Activated CD4-positive, alpha-beta memory T cell treated with anti-CD3 and anti-CD28 coated beads for 36 hours (primary cell): Measurements from ENCODE around the gene KIF19. TPM values are rescaled to one million over a fixed set of nuclear protein-coding genes. Genes with fewer than 3 reads are reported as not detected.
A peak's percentile ranks its signal among the peaks of the same experiment; 100 is the strongest.

ENCODE experiments used
- CTCF ChIA-PET: fragments of 350-600 bp; sonication (Branson Sonifier 250); formaldehyde crosslinking; loops from one replicate; lab custom pipeline; 2021; ENCODE audit warnings: antibody characterized with exemption, inconsistent platforms; lab: Charles Lee
- POLR2A ChIA-PET: fragments of 350-600 bp; sonication (Branson Sonifier 250); formaldehyde crosslinking; loops from one replicate; lab custom pipeline; 2021; ENCODE audit warnings: antibody characterized with exemption; lab: Charles Lee
- DNase-seq: peaks from one replicate; pipeline ENCODE4 v3.0.0-alpha.2; 2020
- H3K27ac Mint-ChIP-seq: one replicate; pipeline ENCODE4 v1.8.0; 2021; ENCODE audit warnings: mixed read lengths
- H3K27me3 Mint-ChIP-seq: one replicate; pipeline ENCODE4 v1.8.0; 2021; ENCODE audit warnings: mixed read lengths
- H3K36me3 Mint-ChIP-seq: one replicate; pipeline ENCODE4 v1.8.0; 2021; ENCODE audit warnings: mixed read lengths
- H3K4me1 Mint-ChIP-seq: one replicate; pipeline ENCODE4 v1.8.0; 2021; ENCODE audit warnings: low read depth, mixed read lengths
- H3K4me3 Mint-ChIP-seq: one replicate; pipeline ENCODE4 v1.8.0; 2021; ENCODE audit warnings: mild to moderate bottlenecking, mixed read lengths
- H3K9me3 Mint-ChIP-seq: one replicate; pipeline ENCODE4 v1.8.0; 2021; ENCODE audit warnings: mixed read lengths
- intact Hi-C: fragments of 100-400 bp; cut with micrococcal nuclease; formaldehyde crosslinking; loops from one replicate; pipeline ENCODE4 v1.15.1; 2023
- total RNA-seq, 2 experiments: library from RNA; stranded (reverse); gene quantifications; one replicate each; pipeline ENCODE4 v1.2.3, GENCODE V29; 2021

The KIF19 gene
- total RNA-seq, 2 experiments from 2014 or later, result 0.51 to 0.59 TPM

GRCh38 chr17:74289688-74290087 is 36.3 kb upstream of the KIF19 start:
- POLR2A ChIA-PET, result no interaction called here
- H3K36me3 Mint-ChIP-seq, result no peaks in the 10 kb centered on the region
- no peaks in the 10 kb centered on the region for H3K27me3 Mint-ChIP-seq
- no peaks in the 10 kb centered on the region for H3K9me3 Mint-ChIP-seq
- peak overlapping the region; percentile 84 for H3K27ac Mint-ChIP-seq
- peaks cover 45% of the 10 kb centered on the region for H3K4me1 Mint-ChIP-seq
- DNase-seq, result peak; percentile 21
- CTCF ChIA-PET, result no interaction called here
- no peak overlapping the region for H3K4me3 Mint-ChIP-seq
- intact Hi-C loops, result loop anchor here (10.0 kb wide), 1 partner anchor 1065 kb away; no protein-coding TSS in a partner anchor

GRCh38 chr17:74290340-74290739 is 35.7 kb upstream of the KIF19 start:
- CTCF ChIA-PET, result no interaction called here
- no peaks in the 10 kb centered on the region for H3K36me3 Mint-ChIP-seq
- POLR2A ChIA-PET, result no interaction called here

DNA sequence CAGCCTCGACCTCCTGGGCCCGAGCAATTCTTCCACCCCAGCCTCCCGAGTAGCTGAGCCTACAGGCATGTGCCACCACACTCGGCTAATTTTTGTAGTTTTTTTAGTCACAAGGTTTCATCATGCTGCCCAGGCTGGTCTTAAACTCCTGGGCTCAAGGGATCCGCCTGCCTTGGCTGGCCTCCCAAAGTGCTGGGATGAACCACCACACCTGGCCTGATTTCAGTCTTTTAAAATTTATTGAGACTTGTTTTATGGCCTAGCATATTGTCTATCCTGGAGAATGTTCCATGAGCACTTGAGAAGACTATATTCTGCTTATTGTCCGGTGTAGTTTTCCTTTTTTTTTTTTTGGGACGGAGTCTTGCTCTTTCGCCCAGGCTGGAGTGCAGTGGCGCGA is 33.5 kb upstream of the KIF19 start:
- Mint-ChIP-seq H3K27ac (no peak overlapping the region), H3K36me3 (no peaks in the 10 kb centered on the region), H3K27me3 (no peaks in the 10 kb centered on the region), H3K4me3 (no peak overlapping the region), H3K9me3 (no peaks in the 10 kb centered on the region), H3K4me1 (peaks cover 43% of the 10 kb centered on the region)
- no peak for DNase-seq
- intact Hi-C loops, result no loop called here
- ChIA-PET CTCF (interaction anchor here (1.9 kb wide), 1 partner anchor 8 kb away, joined by 8 read pairs; no protein-coding TSS in a partner anchor), POLR2A (no interaction called here)

More at GRCh38 chr17:74290340-74290739, 35.7 kb upstream of the KIF19 start:
- H3K4me3 Mint-ChIP-seq, result no peak overlapping the region
- H3K27ac Mint-ChIP-seq, result no peak overlapping the region
- H3K4me1 Mint-ChIP-seq, result peaks cover 40% of the 10 kb centered on the region
- no peaks in the 10 kb centered on the region for H3K9me3 Mint-ChIP-seq
- no peaks in the 10 kb centered on the region for H3K27me3 Mint-ChIP-seq
- intact Hi-C loops, result no loop called here
- DNase-seq, result no peak

DNA sequence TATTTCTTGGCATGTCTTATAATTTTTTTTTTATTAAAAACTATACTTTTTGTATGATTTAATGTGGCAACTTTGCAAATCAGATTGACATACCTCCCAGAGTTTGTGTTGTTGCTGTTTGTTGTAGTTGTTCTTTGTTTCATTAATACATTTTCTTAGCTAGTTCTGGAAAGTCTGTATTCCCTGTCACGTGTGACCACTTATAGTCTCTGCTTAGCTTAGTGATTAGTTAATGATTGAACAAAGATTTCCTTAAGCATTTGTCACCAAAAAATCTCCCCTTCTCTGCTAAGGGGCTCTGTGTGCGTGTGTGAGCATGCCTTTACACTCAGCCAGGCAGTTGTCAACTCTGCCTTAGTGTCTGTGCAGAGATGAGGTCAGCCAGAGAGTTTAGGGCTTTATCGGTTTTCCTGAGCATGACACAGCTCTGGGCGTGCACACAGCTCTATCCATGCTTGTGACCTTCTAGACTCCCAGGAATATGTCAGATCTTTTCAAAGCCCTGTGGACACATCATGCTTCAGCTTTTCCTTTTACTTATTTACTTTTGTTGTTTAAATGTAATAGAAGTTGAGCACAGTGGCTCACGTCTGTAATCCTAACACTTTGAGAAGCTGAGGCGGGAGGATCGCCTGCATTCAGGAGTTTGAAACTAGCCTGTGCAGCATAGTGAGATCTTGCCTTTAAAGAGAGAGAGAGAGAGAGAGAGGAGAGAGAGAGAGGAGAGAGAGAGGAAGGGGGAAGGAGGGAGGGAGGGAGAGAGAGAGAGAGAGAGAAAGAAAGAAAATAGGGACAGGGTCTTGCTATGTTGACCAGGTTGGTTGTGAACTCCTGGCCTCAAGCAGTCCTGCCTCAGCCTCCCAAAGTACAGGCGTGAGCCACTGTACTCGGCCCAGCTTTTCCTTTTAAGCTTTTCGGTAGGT is 30.1 kb upstream of the KIF19 start:
- no peaks in the 10 kb centered on the region for H3K27me3 Mint-ChIP-seq
- no peak overlapping the region for H3K27ac Mint-ChIP-seq
- H3K4me3 Mint-ChIP-seq, result no peak overlapping the region
- intact Hi-C loops, result loop anchor here (1.0 kb wide), 1 partner anchor 86 kb away; no protein-coding TSS in a partner anchor
- peaks cover 23% of the 10 kb centered on the region for H3K4me1 Mint-ChIP-seq
- no peaks in the 10 kb centered on the region for H3K36me3 Mint-ChIP-seq
- ChIA-PET CTCF (interaction anchor here (0.9 to 4.2 kb wide), 19 partner anchors 8 to 96 kb away, joined by 3 to 37 read pairs (median 4); partner anchors contain the start of genes BTBD17, RPL38 and TTYH2), POLR2A (interaction anchor here (0.9 kb wide), 1 partner anchor 14 kb away, joined by 3 read pairs; no protein-coding TSS in a partner anchor)
- no peaks in the 10 kb centered on the region for H3K9me3 Mint-ChIP-seq
- no peak for DNase-seq

- Mint-ChIP-seq H3K27ac (no peak overlapping the region), H3K27me3 (no peaks in the 10 kb centered on the region)
- peak; percentile 73 for DNase-seq
These were observed 29.5 kb upstream of the KIF19 start for GRCh38 chr17:74296548-74296936.

GRCh38 chr17:74297941-74298340 is 28.1 kb upstream of the KIF19 start:
- Mint-ChIP-seq H3K4me1 (peaks cover 28% of the 10 kb centered on the region), H3K27me3 (no peaks in the 10 kb centered on the region), H3K27ac (peak overlapping the region; percentile 71), H3K9me3 (no peaks in the 10 kb centered on the region), H3K4me3 (no peak overlapping the region), H3K36me3 (no peaks in the 10 kb centered on the region)
- peak; percentile 72 for DNase-seq
- ChIA-PET POLR2A (interaction anchor here (0.6 kb wide), 1 partner anchor 286 kb away, joined by 4 read pairs; no protein-coding TSS in a partner anchor), CTCF (interaction anchor here (0.9 to 4.2 kb wide), 11 partner anchors 10 to 160 kb away, joined by 3 to 37 read pairs (median 6); partner anchors contain the start of genes GPR142, RPL38 and TTYH2)
- intact Hi-C loops, result loop anchor here (2.0 kb wide), 1 partner anchor 15 kb away; no protein-coding TSS in a partner anchor

More at GRCh38 chr17:74296548-74296936, 29.5 kb upstream of the KIF19 start:
- CTCF ChIA-PET, result interaction anchor here (0.9 to 4.2 kb wide), 18 partner anchors 9 to 97 kb away, joined by 3 to 37 read pairs (median 4); partner anchors contain the start of genes BTBD17, RPL38 and TTYH2
- intact Hi-C loops, result loop anchor here (1.0 kb wide), 1 partner anchor 86 kb away; no protein-coding TSS in a partner anchor
- Mint-ChIP-seq H3K9me3 (no peaks in the 10 kb centered on the region), H3K4me1 (peaks cover 28% of the 10 kb centered on the region), H3K4me3 (no peak overlapping the region), H3K36me3 (no peaks in the 10 kb centered on the region)
- POLR2A ChIA-PET, result interaction anchor here (0.9 kb wide), 1 partner anchor 15 kb away, joined by 3 read pairs; no protein-coding TSS in a partner anchor

DNA sequence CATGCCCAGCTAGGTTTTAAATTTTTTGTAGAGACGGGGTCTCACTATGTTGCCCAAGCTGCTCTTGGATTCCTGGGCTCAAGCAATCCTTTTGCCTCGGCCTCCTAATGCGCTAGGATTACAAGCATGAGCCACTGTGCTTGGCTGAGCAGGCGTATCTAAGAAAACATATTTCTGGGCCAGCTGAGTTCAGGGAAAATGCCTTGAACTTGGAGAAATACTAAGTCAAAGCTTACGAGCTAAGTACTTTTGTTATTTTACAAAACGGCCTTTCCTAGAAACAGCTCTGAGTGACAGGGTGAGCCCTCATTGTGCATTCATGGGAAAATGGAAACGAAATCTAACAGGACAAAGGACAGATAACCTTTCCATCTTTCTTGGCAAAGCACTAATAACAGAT is 27.2 kb upstream of the KIF19 start:
- intact Hi-C loops, result loop anchor here (2.0 kb wide), 1 partner anchor 16 kb away; no protein-coding TSS in a partner anchor
- no peak for DNase-seq
- ChIA-PET CTCF (interaction anchor here (0.8 to 4.2 kb wide), 13 partner anchors 10 to 159 kb away, joined by 3 to 37 read pairs (median 6); partner anchors contain the start of genes GPR142 and TTYH2), POLR2A (interaction anchor here (0.6 kb wide), 1 partner anchor 287 kb away, joined by 4 read pairs; no protein-coding TSS in a partner anchor)
- H3K9me3 Mint-ChIP-seq, result no peaks in the 10 kb centered on the region
- H3K4me3 Mint-ChIP-seq, result no peak overlapping the region
- no peaks in the 10 kb centered on the region for H3K27me3 Mint-ChIP-seq
- H3K36me3 Mint-ChIP-seq, result no peaks in the 10 kb centered on the region
- peaks cover 28% of the 10 kb centered on the region for H3K4me1 Mint-ChIP-seq
- H3K27ac Mint-ChIP-seq, result no peak overlapping the region

GRCh38 chr17:74299226-74300009 is 26.6 kb upstream of the KIF19 start:
- Mint-ChIP-seq H3K27ac (no peak overlapping the region), H3K36me3 (no peaks in the 10 kb centered on the region), H3K9me3 (no peaks in the 10 kb centered on the region), H3K27me3 (no peaks in the 10 kb centered on the region), H3K4me3 (no peak overlapping the region), H3K4me1 (peaks cover 28% of the 10 kb centered on the region)
- intact Hi-C loops, result loop anchor here (2.0 kb wide), 2 partner anchors 17 to 27 kb away; partner anchors contain the start of gene KIF19
- DNase-seq, result no peak
- POLR2A ChIA-PET, result no interaction called here
- CTCF ChIA-PET, result interaction anchor here (0.8 to 4.2 kb wide), 14 partner anchors 11 to 158 kb away, joined by 3 to 37 read pairs (median 7); partner anchors contain the start of genes BTBD17, GPR142 and TTYH2

DNA sequence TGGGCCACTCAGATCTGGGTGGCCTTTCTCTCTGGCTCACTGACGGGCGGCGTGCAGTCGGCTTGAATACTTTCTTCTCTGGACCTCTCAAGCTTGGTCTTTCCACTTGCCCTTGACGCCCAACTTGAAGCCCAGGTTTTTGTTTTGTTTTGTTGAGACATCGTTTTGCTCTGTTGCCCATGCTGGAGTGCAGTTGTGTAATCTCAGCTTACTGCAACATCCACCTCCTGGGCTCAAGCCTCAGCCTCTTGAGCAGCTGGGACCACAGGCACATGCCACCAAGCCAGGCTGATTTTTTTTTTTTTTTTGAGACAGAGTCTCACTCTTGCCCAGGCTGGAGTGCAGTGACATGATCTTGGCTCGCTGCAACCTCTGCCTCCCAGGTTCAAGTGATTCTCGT is 22.7 kb upstream of the KIF19 start:
- H3K27me3 Mint-ChIP-seq, result no peaks in the 10 kb centered on the region
- no peak for DNase-seq
- no peaks in the 10 kb centered on the region for H3K36me3 Mint-ChIP-seq
- H3K4me3 Mint-ChIP-seq, result no peak overlapping the region
- H3K9me3 Mint-ChIP-seq, result no peaks in the 10 kb centered on the region
- ChIA-PET POLR2A (no interaction called here), CTCF (interaction anchor here (4.6 kb wide), 1 partner anchor 56 kb away, joined by 32 read pairs; the partner anchor contains the start of gene BTBD17)
- intact Hi-C loops, result no loop called here
- H3K27ac Mint-ChIP-seq, result no peak overlapping the region
- peaks cover 13% of the 10 kb centered on the region for H3K4me1 Mint-ChIP-seq

- ChIA-PET POLR2A (no interaction called here), CTCF (interaction anchor here (1.3 to 4.6 kb wide), 3 partner anchors 19 to 64 kb away, joined by 4 to 32 read pairs (median 4); partner anchors contain the start of gene BTBD17)
- intact Hi-C loops, result no loop called here
- peaks cover 12% of the 10 kb centered on the region for H3K4me1 Mint-ChIP-seq
- no peaks in the 10 kb centered on the region for H3K27me3 Mint-ChIP-seq
- H3K9me3 Mint-ChIP-seq, result no peaks in the 10 kb centered on the region
- H3K27ac Mint-ChIP-seq, result no peak overlapping the region
- H3K4me3 Mint-ChIP-seq, result no peak overlapping the region
- no peaks in the 10 kb centered on the region for H3K36me3 Mint-ChIP-seq
- DNase-seq, result no peak
These were observed 21.8 kb upstream of the KIF19 start for GRCh38 chr17:74304184-74304583.
